AG09309 (cell line): ENCODE results near the gene SYCN.
"Not testable (repeated sequence)": the region's sequence is repeated elsewhere in the genome, so short reads cannot be mapped to it uniquely, and the experiment has no call there.

Experiments
- DNase-seq: peaks from one replicate; pipeline ENCODE4 v3.0.0-alpha.2; 2010; ENCODE audit warnings: low read depth
- H3K4me3 ChIP-seq: 2 replicates; pipeline ENCODE4 v1.5.1; 2011; ENCODE audit warnings: mild to moderate bottlenecking, low read depth, low read length, moderate library complexity; ENCODE audit not compliant: control insufficient read depth
- TF ChIP-seq, protein P1 (sequence below): IDR thresholded peaks from 2 replicates; pipeline ENCODE4 v1.5.1; 2011; ENCODE audit warnings: mild to moderate bottlenecking, low read depth, low read length, inconsistent platforms; ENCODE audit not compliant: insufficient read depth, control insufficient read depth; ENCODE audit errors: missing control alignments

Gene SYCN

DNA sequence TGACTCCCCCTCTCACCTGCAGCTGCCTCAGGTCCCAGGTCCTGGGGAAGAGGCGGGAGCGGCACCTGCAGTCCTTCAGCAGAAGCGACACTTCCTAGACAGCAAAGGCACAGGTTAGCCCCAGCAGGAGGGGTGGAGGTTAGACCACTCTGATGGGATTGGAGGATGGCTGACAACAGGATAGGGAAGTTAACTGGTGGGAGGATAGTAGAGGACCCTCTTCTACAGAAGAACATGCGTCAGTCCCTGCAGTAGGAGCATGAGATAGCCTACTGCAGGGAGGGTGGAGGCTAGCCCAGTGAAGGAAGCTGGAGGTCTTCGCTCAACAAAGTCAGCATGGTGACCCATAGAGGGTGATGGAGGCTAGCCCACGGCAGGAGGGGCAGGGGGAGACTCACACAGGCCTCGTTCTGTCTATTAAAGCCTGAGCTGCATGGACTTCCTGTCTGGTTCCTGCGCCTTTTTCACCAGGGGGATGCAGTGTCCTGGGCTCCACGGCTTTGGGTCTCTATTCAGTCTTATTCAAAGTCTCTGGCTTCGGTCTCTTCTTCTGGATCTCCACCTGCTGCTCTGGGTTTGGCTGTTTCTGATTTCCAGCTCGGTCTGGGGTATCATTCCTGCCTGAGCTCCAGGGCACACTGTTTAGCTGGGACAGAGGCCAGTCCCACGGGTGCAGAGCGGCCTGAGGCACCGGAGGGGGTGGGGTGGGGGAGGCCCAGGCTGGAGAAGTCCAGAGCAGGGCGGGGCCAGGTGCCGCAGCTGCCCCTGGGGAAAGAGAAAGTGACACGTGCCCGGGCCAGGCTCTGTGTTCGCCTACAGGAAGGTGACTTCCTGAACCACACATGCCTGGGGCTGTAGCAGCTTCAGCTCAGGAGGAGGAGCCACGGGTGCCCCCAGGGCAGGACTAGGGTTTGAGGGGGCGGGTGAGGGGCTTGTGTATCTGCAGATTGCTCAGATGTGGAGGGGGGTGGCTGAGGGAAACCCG is 33.4 kb upstream of the SYCN start:
- no peak overlapping the region for H3K4me3 ChIP-seq
- DNase-seq, result no peak

DNA sequence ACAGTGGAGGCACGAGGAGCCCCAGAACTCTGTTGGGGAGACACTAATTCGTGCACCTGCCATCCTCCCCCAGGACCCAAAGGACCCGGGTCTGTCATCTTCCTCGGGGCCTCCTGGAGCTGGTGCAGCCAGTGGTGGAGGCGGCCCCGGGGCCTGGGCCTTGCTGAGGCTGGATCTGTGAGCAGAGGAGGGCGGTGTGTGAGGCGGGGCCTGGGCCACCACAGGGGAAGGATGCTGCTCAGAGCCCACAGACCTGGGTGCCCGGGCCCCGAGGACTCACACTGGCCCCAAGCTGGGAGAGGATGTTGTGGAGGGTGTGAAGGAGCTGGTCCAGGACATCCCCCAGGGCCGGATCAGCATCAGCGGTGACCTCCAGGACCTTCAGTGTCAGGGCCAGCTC is 32.5 kb upstream of the SYCN start:
- TF ChIP-seq, protein P1, sequence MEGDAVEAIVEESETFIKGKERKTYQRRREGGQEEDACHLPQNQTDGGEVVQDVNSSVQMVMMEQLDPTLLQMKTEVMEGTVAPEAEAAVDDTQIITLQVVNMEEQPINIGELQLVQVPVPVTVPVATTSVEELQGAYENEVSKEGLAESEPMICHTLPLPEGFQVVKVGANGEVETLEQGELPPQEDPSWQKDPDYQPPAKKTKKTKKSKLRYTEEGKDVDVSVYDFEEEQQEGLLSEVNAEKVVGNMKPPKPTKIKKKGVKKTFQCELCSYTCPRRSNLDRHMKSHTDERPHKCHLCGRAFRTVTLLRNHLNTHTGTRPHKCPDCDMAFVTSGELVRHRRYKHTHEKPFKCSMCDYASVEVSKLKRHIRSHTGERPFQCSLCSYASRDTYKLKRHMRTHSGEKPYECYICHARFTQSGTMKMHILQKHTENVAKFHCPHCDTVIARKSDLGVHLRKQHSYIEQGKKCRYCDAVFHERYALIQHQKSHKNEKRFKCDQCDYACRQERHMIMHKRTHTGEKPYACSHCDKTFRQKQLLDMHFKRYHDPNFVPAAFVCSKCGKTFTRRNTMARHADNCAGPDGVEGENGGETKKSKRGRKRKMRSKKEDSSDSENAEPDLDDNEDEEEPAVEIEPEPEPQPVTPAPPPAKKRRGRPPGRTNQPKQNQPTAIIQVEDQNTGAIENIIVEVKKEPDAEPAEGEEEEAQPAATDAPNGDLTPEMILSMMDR, result no peak
- H3K4me3 ChIP-seq, result no peak overlapping the region
- no peak for DNase-seq

More for the DNA sequence above, 33.4 kb upstream of the SYCN start:
- TF ChIP-seq, protein P1, result no peak

- no peak overlapping the region for H3K4me3 ChIP-seq
- TF ChIP-seq, protein P1, result no peak
- DNase-seq, result no peak
These were observed 28.6 kb upstream of the SYCN start for GRCh38 chr19:39232708-39233107.

- TF ChIP-seq, protein P1, result no peak
- H3K4me3 ChIP-seq, result no peak overlapping the region
- DNase-seq, result no peak
These were observed 26.2 kb upstream of the SYCN start for GRCh38 chr19:39230096-39230764.

DNA sequence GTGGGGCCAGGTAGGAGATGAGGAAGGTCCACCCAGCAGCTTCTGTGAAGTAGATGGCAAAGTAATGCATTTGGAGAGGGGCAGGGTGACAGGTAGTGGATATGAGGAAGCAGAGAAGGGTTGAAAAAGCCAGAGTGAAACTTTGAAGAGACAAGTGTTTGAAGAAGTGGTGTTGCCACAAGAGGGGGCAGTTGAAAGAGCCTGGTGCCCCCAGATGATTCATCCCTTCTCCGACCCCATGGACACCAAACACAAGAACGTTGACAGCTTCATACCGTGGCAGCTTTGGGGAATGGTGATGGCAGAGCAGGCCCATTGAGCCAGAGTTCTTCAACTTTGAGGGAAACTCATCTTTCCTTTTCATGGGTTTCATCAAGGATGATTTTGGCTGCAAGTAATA is 20.8 kb upstream of the SYCN start:
- TF ChIP-seq, protein P1, result no peak
- no peak overlapping the region for H3K4me3 ChIP-seq
- no peak for DNase-seq

DNA sequence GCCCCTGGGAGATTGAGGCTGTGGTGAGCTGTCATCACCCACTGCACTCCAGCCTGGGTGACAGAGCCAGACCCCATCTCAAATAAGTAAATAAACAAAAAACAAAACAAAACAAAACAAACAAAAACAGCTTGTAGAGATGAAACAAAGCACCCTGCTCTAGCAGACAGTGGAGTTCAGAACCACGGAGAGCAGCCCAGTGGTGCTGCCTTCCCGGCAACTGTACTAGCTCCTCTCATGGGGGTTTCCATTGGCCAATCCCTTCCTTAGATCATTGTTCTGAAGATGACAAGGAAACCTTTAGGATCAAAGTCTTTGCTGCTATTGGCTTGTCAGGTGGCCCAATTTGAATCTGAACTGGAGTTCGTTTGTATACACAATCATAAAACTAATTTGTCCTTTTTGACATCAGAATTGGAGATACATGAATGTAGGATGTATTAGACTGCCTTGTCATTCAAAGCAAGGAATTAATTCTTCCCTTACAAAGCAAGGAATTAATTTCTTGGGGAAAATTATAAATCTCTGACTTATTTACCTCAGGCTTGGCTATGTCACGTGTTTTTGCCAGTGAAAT is 19.7 kb upstream of the SYCN start:
- no peak overlapping the region for H3K4me3 ChIP-seq
- TF ChIP-seq, protein P1, result no peak
- no peak for DNase-seq

GRCh38 chr19:39219108-39219507 is 15.0 kb upstream of the SYCN start:
- H3K4me3 ChIP-seq, DNase-seq: not testable (repeated sequence)
